Esophagus muscularis mucosa (tissue), 4 donors: ENCODE data around the gene RNU6-1.

Source experiments
- CTCF ChIP-seq, 3 experiments: fragments of 200-600 bp in 2 of 3; fragments of 450-650 bp in 1 of 3; sonication (generic) in 2 of 3; IDR thresholded peaks; one replicate each; pipeline ENCODE4 v1.5.1; 2017 to 2019; ENCODE audit warnings: antibody characterized with exemption in 3 of 3, mild to moderate bottlenecking in 2 of 3, moderate library complexity in 1 of 3
- EP300 ChIP-seq: sonication (generic); formaldehyde crosslinking; IDR thresholded peaks from one replicate; pipeline ENCODE4 v1.6.1; 2017; ENCODE audit warnings: antibody characterized with exemption
- POLR2A ChIP-seq: fragments of 450-650 bp; IDR thresholded peaks from one replicate; pipeline ENCODE4 v1.6.1; 2017; ENCODE audit warnings: antibody characterized with exemption, moderate library complexity, mild to moderate bottlenecking, low read depth
- POLR2AphosphoS5 ChIP-seq, 2 donors: sonication (generic); formaldehyde crosslinking; IDR thresholded peaks; one replicate each; pipeline ENCODE4 v1.6.1; 2017; ENCODE audit warnings: antibody characterized with exemption in 2 of 2

DNA sequence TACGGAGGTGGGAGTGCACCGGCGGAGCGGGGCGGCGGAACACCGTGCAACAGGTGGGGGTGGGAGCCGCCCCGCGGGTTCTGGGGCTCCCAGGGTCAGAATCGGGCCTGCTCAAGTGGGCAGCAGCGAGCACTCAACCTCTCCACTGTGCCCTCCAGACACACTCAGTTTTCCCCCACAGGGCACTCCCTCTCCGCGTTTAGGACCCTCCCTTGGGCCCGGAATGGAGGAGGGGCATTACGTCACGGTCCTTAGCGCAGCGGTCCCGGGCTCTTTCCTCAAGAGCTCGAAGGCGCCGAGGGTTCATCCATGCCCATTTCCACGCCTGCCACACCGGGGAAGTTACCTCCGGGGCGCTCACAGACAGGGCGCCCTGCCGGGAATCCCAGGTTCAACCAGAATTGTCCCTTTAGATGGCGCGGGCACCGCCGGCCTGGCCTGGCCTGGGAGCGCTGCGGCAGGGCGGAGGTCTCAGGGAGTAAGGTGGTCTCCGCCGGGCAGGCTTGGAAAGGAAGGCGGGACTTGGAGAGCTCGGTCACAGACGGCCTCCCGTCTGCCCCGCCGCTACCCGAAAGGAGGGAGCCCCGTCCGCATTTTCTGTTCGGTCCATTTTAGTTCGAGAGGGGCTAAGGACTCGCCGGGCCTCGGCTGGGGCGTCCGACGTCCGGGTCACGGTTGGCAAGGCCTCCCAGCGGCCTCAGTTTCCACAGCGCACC lies 5.1 kb downstream of the RNU6-1 start:
- TF ChIP-seq POLR2AphosphoS5 (IDR thresholded peaks at IDR 0.05), result no peak
- no peak for TF ChIP-seq CTCF (IDR thresholded peaks at IDR 0.05)
- no peak for TF ChIP-seq POLR2A
- TF ChIP-seq EP300, result no peak
